Measurements from ENCODE around the gene TNFRSF19.

The TNFRSF19 gene

GRCh38 chr13:23563085-23563845, 6.9 kb upstream of the TNFRSF19 start:
- no peak for TF ChIP-seq CTCF (IDR thresholded peaks at IDR 0.05; ENCODE audit: low read depth, low read length)
- no peak overlapping the region for H3K4me3 ChIP-seq (replicated peaks in 1 of 2; ENCODE audit: low read depth in 2 of 2, low read length in 2 of 2)
- no peak for DNase-seq (ENCODE audit: low read depth in 2 of 2)

DNA sequence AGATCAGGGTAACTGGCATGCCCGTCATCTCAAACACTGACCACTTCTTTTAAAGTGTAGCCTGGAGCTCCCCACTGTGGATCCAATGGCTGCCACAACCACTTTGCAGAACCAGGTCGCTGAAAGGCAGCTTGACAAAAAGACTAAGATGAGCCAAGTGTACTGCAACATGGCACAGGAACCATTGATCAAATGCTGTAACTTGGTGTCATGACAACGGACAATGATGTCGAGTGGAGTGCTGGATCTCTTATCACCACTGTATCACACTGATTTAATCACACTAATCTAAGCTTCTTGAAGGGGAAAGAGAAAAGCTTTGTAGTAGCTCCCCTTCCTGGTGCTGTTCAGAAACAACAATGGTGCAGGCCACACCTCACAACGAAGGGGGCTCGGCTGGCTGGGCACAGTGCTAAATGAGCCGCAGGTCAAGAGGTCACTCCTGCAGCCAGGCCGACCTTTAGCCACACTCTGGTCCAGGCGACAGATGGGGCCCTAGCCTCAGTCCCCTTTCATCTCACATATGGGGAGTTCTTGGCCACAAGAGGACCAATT, 2.2 kb upstream of the TNFRSF19 start:
- TF ChIP-seq CTCF (IDR thresholded peaks at IDR 0.05; ENCODE audit: low read depth, low read length) = no peak
- DNase-seq (ENCODE audit: low read depth in 2 of 2) = no peak
- H3K4me3 ChIP-seq (replicated peaks in 1 of 2; ENCODE audit: low read depth in 2 of 2, low read length in 2 of 2) = no peak overlapping the region

DNA sequence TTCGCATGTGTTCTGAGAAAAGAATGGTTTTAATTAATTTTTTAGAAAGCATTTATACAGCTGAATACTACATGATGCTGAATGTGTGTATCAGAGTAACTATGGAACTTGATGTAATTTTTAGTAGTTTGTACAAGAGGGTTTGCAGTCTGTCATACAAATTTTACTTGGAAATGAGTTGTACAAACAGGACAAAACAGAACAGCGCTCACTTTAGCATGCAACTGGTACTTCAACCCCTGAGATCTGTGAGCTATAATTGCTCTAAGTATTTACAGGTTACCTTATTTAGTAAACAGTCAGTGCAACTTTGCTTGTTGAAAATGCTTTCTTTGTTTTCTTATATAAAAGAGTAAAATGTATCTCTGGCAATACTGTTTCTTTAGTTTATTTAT, 706 bp downstream of the TNFRSF19 start:
- H3K4me3 ChIP-seq (replicated peaks in 1 of 2; ENCODE audit: low read depth in 2 of 2, low read length in 2 of 2) = no peak overlapping the region

GRCh38 chr13:23571431-23571830, 1.2 kb downstream of the TNFRSF19 start:
- TF ChIP-seq CTCF (IDR thresholded peaks at IDR 0.05; ENCODE audit: low read depth, low read length) = no peak
- no peak overlapping the region for H3K4me3 ChIP-seq (replicated peaks in 1 of 2; ENCODE audit: low read depth in 2 of 2, low read length in 2 of 2)
- DNase-seq (ENCODE audit: low read depth in 2 of 2) = no peak

More for the DNA sequence above, 706 bp downstream of the TNFRSF19 start:
- TF ChIP-seq CTCF (IDR thresholded peaks at IDR 0.05; ENCODE audit: low read depth, low read length) = peak; percentile 11
- peak in 1 of 2 donors; percentile 22 for DNase-seq (ENCODE audit: low read depth in 2 of 2)

DNA sequence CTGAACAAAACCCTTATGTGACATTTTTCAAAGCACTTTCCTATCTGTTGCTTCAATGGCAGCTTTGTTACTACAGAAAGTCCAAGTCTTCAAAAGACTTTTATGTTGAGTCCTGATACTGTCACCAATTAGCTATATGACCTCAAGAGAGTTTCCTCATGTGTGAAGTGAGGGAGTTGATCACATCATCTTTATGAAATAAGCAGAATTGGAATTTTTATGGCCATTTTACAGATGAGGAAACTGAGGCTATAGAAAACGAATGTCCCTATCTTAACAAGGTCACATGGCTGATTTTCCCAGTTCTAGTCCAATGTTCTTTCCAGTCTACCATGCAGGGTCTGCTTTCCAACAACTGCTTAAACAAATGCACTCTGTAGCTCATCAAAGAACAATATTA, 2.6 kb downstream of the TNFRSF19 start:
- no peak overlapping the region for H3K4me3 ChIP-seq (replicated peaks in 1 of 2; ENCODE audit: low read depth in 2 of 2, low read length in 2 of 2)
- TF ChIP-seq CTCF (IDR thresholded peaks at IDR 0.05; ENCODE audit: low read depth, low read length) = no peak
- DNase-seq (ENCODE audit: low read depth in 2 of 2) = no peak

DNA sequence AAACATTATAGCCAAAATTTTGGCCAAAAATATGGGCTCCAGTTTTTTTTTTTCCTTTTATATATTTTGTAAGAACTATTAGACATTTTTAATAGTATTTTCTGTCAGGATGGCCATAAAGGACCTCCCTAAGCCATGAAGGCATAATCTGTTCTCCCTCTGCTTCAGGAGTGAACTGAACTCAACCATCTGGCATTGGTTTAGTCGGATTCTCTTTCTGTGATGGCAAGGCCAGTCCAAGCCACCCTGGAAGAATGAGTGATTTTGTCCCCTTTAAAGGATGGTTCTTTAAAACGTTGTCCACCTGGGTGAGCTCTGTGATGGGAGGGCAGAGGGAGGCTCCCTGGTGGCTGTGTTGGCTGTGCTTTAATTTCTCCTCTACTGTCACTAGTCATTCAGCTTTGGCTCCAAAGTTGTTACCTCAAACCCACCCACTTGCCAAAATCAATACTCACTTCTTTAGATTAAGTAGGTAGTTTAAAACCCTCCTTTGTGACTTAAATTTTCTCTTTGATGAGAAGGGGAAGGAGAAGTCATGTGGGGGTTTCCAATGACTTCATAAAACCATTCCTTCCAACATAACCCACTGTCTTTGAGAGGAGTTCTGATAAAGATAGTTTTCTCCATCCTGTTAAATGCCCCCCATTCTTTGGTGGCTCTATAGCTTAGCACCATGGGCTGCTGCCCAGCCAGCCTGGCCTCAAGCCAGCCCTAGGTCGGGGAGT, 4.4 kb downstream of the TNFRSF19 start:
- H3K4me3 ChIP-seq (replicated peaks in 1 of 2; ENCODE audit: low read depth in 2 of 2, low read length in 2 of 2) = no peak overlapping the region
- no peak for TF ChIP-seq CTCF (IDR thresholded peaks at IDR 0.05; ENCODE audit: low read depth, low read length)
- DNase-seq (ENCODE audit: low read depth in 2 of 2) = no peak
